ENCODE results near the gene KDM6A. TPM values are rescaled to one million over a fixed set of nuclear protein-coding genes. Genes with fewer than 3 reads are reported as not detected.
A peak's percentile ranks its signal among the peaks of the same experiment; 100 is the strongest.

The KDM6A gene
- total and polyA plus RNA-seq, 2 of the 13 experiments (the other 11 are each of a cell fraction or from before 2014, with no cell fraction given): 16.7 to 18.2 TPM

DNA sequence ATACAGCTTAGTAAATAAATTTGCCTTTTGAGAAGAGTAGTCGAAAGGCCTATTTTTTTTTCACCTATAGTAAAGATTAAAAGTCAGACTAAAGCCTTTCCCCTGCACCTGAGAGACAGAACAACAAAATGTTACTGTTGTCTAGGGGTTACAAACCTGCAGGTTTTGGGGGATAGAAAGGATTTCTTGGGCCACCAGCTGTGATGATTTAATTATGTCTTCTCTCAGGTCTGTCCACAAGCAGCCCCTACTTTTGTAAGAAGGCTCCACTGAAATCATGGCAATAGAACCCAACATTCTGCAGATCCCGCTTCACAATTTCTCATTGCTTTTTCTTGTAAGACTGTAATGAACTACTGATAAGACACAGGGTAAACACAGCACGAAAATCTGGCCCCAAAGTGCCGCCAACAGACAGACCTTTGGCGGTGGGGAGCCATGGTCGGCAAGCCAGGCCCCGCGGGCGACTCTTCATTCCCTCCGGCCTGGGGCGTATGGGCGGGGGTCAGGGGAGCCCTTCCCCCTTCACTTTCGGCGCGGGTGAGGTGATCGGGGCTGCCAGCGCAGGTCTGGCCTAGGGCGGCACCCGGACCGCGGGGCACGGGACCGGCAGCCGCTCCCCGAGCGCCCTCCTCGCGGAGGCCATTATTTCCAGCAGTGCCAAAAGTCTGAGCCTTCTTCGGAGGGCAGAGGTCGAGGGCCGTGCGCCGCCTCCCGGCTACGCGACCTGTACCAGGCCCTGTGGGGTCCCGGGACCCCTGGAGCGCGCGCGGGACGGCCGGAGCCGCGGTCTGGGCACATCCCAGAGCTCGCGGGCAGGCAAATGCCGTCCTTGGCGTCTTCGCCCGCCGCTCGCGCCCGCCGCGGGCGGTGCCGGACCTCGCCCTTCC lies 812 bp upstream of the KDM6A start (continued):
- TF ChIP-seq NR2F1 (CRISPR knock-in tag; IDR thresholded peaks at IDR 0.05): peak in 1 of 2 experiments; percentile 52; a peak in 1 of 4 replicates
- TF ChIP-seq SMAD1 (CRISPR knock-in tag; IDR thresholded peaks at IDR 0.05; ENCODE audit: borderline replicate concordance, low read depth): no peak
- no peak for TF ChIP-seq ZNF556 (CRISPR knock-in tag; IDR thresholded peaks at IDR 0.05; ENCODE audit: borderline replicate concordance)
- TF ChIP-seq YY1 (IDR thresholded peaks at IDR 0.05; ENCODE audit: insufficient read depth, insufficient replicate concordance, low read depth, low read length): peak; percentile 63
- TF ChIP-seq SRSF1 (optimal IDR thresholded peaks at IDR 0.05; ENCODE audit: low read depth, low read length): no peak
- no peak for TF ChIP-seq MIER2 (CRISPR knock-in tag; IDR thresholded peaks at IDR 0.05)
- TF ChIP-seq TAF1 (CRISPR knock-in tag; IDR thresholded peaks at IDR 0.05): peak; percentile 81
- no peak for TF ChIP-seq HOXA3 (CRISPR knock-in tag; IDR thresholded peaks at IDR 0.05)
- TF ChIP-seq MBNL3 (CRISPR knock-in tag; conservative IDR thresholded peaks at IDR 0.05): no peak
- TF ChIP-seq FOXK1 (CRISPR knock-in tag; IDR thresholded peaks at IDR 0.05; ENCODE audit: borderline replicate concordance, low read depth): no peak
- TF ChIP-seq ZNF232 (CRISPR knock-in tag; IDR thresholded peaks at IDR 0.05; ENCODE audit: borderline replicate concordance): no peak
- TF ChIP-seq MYPOP (CRISPR knock-in tag; IDR thresholded peaks at IDR 0.05): peak; percentile 63; the same call in 1 of the 2 replicates
- peak; percentile 5; the same call in 1 of the 2 replicates for TF ChIP-seq SALL1 (CRISPR knock-in tag; IDR thresholded peaks at IDR 0.05)
- no peak for TF ChIP-seq RARG (CRISPR knock-in tag; IDR thresholded peaks at IDR 0.05; ENCODE audit: low read depth)
- TF ChIP-seq, protein P1, sequence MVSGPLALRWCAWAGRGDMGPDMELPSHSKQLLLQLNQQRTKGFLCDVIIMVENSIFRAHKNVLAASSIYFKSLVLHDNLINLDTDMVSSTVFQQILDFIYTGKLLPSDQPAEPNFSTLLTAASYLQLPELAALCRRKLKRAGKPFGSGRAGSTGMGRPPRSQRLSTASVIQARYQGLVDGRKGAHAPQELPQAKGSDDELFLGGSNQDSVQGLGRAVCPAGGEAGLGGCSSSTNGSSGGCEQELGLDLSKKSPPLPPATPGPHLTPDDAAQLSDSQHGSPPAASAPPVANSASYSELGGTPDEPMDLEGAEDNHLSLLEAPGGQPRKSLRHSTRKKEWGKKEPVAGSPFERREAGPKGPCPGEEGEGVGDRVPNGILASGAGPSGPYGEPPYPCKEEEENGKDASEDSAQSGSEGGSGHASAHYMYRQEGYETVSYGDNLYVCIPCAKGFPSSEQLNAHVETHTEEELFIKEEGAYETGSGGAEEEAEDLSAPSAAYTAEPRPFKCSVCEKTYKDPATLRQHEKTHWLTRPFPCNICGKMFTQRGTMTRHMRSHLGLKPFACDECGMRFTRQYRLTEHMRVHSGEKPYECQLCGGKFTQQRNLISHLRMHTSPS (CRISPR knock-in tag; IDR thresholded peaks at IDR 0.05; ENCODE audit: low read depth): no peak
- TF ChIP-seq CAMTA2 (CRISPR knock-in tag; IDR thresholded peaks at IDR 0.05; ENCODE audit: borderline replicate concordance): no peak
- no peak for TF ChIP-seq ZNF83 (CRISPR knock-in tag; IDR thresholded peaks at IDR 0.05; ENCODE audit: borderline replicate concordance)
- 0 out of 2 replicates have a peak, but pooled peaks have one; percentile 32 for TF ChIP-seq KDM3A (CRISPR knock-in tag; IDR thresholded peaks at IDR 0.05; ENCODE audit: low read depth)
- no peak for TF ChIP-seq FOSL1 (CRISPR knock-in tag; IDR thresholded peaks at IDR 0.05; ENCODE audit: borderline replicate concordance)
- no peak for TF ChIP-seq HDAC2 (CRISPR knock-in tag; IDR thresholded peaks at IDR 0.05)
- TF ChIP-seq ZBED4 (CRISPR knock-in tag; IDR thresholded peaks at IDR 0.05; ENCODE audit: borderline replicate concordance): no peak; the same call in 1 of the 2 replicates
- TF ChIP-seq CREM (IDR thresholded peaks at IDR 0.05): no peak
- no peak for TF ChIP-seq CREM (CRISPR knock-in tag; IDR thresholded peaks at IDR 0.05)
